Measurements from ENCODE around the gene ATXN1.
A peak's percentile ranks its signal among the peaks of the same experiment; 100 is the strongest.

ATXN1 gene

GRCh38 chr6:16372029-16372776, 389.1 kb downstream of the ATXN1 start:
- DNase-seq: no peak

GRCh38 chr6:16371401-16371800, 389.9 kb downstream of the ATXN1 start:
- no peak for DNase-seq

GRCh38 chr6:16370943-16371342, 390.3 kb downstream of the ATXN1 start:
- DNase-seq: no peak

- no peak for DNase-seq
Measured at GRCh38 chr6:16369989-16370388, 391.3 kb downstream of the ATXN1 start.

- DNase-seq: no peak
Measured at GRCh38 chr6:16369140-16369745, 392.0 kb downstream of the ATXN1 start.

DNA sequence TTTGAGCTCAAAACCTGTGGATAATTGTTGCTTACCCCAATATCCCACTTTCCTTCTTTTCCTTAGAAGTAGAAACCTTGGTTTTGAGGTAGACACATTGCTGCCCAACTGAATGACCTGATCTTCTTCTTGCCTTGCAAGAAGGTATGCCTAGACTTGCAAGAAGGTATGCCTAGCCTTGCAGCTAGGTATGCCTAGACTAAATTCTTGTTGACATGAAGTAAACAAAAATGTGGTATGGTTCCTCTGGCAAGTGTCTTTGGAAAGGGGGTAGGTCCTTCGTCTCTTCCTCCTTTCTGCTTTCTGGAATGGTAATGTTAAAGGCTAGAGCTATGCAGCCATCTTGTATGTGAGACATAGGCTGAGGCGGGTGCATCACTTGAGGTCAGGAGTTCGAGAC, 393.7 kb downstream of the ATXN1 start:
- no peak for DNase-seq

- DNase-seq: no peak
Measured at GRCh38 chr6:16363749-16364148, 397.5 kb downstream of the ATXN1 start.

DNA sequence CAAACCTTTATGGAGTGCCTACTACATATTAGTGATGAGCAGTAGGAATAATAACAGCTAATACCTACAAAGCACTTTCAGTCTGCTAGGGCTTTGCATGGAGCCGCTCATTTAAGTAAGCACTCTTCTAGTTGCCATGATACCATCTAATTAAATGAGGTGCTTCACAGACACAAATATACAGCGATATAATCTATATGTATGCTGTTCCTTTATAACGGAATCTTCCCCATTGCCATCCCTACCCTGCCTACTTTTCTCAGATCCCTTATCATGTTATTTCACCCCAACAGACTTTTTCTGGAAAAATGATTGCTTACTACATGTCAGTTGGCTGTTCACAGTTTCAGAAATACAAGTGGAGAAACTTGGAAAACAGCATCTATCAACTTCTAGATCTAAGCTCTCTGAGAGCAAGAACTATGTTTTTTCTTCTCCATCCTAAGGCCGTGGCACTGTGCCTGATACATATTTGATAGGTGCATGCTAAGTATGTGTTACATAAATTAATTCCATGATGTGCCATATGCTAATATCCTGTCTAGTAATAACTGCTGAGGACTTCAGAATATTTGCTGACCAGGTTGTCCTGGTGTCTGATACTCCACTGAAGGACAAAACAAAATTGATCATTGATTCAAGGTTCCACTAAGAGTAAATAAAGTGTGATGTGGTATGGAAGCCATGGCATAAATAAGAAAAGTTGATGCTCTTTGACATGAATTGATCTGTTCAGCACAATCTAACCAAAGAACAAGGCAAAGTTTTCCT, 398.3 kb downstream of the ATXN1 start:
- DNase-seq: no peak

GRCh38 chr6:16362296-16362695, 399.0 kb downstream of the ATXN1 start:
- DNase-seq: no peak

- DNase-seq: no peak
Measured at GRCh38 chr6:16361861-16362260, 399.4 kb downstream of the ATXN1 start.

- no peak for DNase-seq
Measured at GRCh38 chr6:16361121-16361520, 400.1 kb downstream of the ATXN1 start.

GRCh38 chr6:16360365-16360764, 400.9 kb downstream of the ATXN1 start:
- no peak for DNase-seq

DNA sequence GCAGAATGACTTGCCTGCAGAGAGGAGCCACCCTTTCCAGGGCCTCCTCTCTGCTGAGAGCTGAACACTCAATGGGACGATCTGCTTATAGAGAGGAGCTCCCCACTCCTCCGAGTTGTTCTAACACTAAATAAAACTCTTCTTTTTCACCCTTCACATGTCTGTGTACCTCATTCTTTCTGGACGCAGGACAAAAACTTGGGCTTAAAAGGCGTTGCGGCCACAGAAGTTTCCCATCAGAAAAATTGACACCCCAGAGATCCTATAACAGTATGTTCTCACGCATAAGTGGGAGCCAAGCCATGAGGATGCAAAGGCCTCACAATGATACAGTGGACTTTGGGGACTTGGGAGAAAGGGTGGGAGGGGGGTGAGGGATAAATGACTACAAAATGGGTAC, 401.7 kb downstream of the ATXN1 start:
- DNase-seq: no peak

- DNase-seq: no peak
Measured at GRCh38 chr6:16358531-16359138, 402.6 kb downstream of the ATXN1 start.

DNA sequence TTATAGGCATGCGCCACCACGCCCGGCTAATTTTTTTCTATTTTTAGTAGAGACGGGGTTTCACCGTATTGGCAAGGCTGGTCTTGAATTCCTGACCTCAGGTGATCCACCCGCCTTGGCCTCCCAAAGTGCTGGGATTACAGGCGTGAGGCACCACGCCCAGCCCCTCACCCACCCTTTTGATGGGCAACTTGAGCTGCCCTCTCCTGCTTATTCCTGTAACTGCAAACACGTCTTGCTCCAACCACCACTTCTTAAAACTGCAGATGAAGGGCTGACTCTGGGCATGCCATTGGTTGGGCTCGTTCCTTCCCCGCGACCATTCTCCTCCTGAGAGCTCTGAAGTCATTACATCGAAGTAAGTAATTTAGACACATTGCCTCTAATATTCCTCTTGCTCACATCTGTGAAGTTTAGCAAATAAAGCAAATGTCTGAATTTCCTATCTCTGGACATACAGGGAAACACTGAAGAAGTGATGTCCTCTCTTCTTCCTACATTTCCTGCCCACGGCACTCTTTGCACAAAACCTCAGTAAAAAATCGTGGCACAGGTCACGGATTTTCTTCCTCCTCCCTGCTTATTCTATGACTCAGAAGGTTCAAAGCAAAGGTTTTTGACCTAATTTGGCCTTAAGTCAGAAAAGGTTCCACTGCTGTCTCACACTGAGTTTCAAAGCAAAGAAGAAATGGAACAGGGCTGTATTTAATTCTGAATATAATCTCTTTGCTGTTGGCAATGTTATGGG, 405.4 kb downstream of the ATXN1 start:
- no peak for DNase-seq

DNA sequence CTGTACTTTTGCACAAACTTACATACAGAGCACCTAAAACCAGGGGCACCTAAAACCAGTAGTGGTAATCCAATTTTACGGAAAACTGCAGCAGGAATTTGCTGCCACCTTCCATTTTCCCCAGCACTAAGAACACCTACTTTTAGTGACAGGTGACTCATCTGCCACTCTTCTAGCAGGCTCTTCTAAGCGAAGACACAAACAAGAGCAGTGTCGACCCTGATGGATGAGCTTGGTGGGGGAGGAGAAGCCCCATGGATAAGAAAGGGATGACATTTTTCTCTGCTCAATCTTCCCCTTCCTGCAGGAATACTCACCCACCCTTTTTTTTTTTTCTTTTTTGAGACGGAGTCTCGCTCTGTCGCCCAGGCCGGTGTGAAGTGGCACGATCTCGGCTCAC, 406.0 kb downstream of the ATXN1 start:
- DNase-seq: no peak

- no peak for DNase-seq
Measured at GRCh38 chr6:16354692-16355091, 406.6 kb downstream of the ATXN1 start.

GRCh38 chr6:16352821-16353438, 408.3 kb downstream of the ATXN1 start:
- no peak for DNase-seq

- peak; percentile 19 for DNase-seq
Measured at GRCh38 chr6:16352258-16352635, 409.0 kb downstream of the ATXN1 start.

- no peak for DNase-seq
Measured at GRCh38 chr6:16349544-16349943, 411.7 kb downstream of the ATXN1 start.

DNA sequence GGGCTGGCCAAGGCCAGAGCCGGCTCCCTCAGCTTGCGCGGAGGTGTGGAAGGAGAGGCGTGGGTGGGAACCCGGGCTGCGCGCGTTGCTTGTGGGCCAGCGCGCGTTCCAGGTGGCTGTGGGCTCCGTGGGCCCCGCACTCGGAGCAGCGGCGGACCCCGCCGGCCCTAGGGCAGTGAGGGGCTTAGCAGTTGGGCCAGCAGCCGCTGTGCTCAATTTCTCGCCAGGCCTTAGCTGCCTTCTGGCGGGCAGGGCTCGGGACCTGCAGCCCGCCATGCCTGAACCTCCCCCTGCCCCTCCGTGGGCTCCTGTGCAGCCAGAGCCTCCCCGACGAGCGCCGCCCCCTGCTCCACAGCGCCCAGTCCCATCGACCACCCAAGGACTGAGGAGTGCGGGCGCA, 414.4 kb downstream of the ATXN1 start:
- DNase-seq: no peak
